ENCODE measurements around the gene CADPS2. TPM values are rescaled to one million over a fixed set of nuclear protein-coding genes. Genes with fewer than 3 reads are reported as not detected.
"Not testable (repeated sequence)": the region's sequence is repeated elsewhere in the genome, so short reads cannot be mapped to it uniquely, and the experiment has no call there.

CADPS2 gene
- total RNA-seq, 2 donors from 2014 or later: not detected

DNA sequence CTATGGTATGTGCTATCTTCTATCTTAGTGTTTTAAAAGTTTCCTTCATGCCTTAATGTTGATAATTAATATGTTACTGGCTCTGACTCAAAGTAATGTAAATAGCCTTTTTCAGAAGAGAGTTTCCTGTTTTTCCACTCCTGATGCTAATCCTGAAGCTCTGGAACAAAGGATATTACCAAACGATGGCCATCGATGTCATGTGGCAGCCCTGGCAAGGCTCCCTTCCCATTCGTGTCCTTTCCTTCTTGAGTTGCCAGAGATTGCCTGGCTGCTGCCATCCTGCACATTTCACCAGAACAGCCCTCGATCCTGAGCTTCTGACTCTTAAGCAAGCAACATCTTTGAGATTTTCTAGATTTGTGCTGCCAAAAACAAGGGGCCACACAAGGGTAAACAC lies 233.4 kb downstream of the CADPS2 start:
- no peaks in the 10 kb centered on the region for H3K27me3 Mint-ChIP-seq
- no peaks in the 10 kb centered on the region for H3K9me3 ChIP-seq (ENCODE audit: control insufficient read depth, low read length, poor library complexity, severe bottlenecking)
- DNase-seq (no peak), ATAC-seq (no peak)
- H3K36me3 Mint-ChIP-seq (ENCODE audit: low read depth): no peaks in the 10 kb centered on the region
- no peak overlapping the region for H3K4me3 Mint-ChIP-seq
- H3K27ac Mint-ChIP-seq: no peak overlapping the region
- no peaks in the 10 kb centered on the region for H3K4me1 Mint-ChIP-seq

DNA sequence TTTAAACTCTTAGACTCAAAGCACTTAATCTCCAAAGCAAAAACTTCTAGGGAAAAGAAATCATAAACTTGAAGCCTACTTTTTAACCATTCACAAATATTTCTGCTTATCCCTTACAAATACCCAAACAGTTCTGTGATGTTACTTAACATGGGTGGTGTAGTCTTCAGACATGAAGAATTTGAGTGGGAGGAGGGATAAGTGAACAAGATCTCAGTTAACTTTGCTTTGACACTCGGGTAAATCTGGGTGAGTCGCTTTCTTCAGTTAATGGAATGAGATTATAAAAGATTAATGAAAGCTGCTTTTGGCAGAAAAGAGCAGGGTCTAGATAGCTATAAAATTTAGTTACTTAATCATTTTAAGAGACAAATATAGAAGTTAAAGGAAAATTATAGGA lies 234.8 kb downstream of the CADPS2 start:
- no peak overlapping the region for H3K27ac Mint-ChIP-seq
- no peak for ATAC-seq
- H3K9me3 ChIP-seq (ENCODE audit: control insufficient read depth, low read length, poor library complexity, severe bottlenecking): no peaks in the 10 kb centered on the region
- H3K36me3 Mint-ChIP-seq (ENCODE audit: low read depth): no peaks in the 10 kb centered on the region
- no peaks in the 10 kb centered on the region for H3K27me3 Mint-ChIP-seq
- DNase-seq: no peak
- H3K4me3 Mint-ChIP-seq: no peak overlapping the region
- no peaks in the 10 kb centered on the region for H3K4me1 Mint-ChIP-seq

DNA sequence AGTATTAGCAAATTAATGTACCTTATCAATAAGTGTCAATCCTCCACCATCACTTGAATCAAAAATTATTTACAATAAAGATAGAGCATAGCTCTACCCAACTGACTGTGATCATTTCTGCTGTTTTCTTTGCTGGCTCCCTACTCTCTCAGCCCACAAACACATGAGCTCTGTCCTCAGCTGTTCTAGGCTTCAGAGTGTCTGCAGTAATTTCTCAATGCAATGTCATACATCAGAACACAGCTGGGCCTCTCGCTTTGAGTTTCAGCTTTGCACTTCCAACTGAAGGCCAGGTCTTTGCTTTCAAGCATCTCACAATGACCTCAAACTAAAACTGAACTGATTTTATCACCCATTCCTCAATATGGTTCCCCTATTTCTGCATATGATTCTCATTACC lies 243.0 kb downstream of the CADPS2 start:
- no peaks in the 10 kb centered on the region for H3K27me3 Mint-ChIP-seq
- no peak for ATAC-seq

DNA sequence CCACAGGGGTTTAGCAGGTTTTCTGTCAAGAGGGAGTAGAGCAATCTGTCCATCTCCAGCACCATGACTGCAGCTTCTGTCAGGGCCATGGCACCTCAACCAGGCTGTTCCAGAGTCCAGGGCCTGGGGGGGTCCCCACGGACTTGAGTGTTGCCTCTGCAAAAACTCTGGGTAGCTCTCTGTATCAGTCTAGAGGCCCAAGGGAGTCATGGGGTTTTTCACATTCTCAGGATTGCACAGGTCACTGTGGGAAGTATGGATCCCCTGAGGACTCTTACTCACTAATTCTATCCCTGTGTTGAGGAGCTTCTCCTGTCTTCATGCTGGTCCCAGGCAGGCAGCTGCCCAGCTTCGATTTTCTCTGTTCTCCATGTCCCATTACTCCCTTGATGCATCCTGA lies 247.8 kb downstream of the CADPS2 start:
- Mint-ChIP-seq H3K4me3 (no peak overlapping the region), H3K36me3 (ENCODE audit: low read depth) (no peaks in the 10 kb centered on the region), H3K27ac (no peak overlapping the region), H3K27me3 (no peaks in the 10 kb centered on the region), H3K4me1 (no peaks in the 10 kb centered on the region)
- no peak for ATAC-seq
- no peaks in the 10 kb centered on the region for H3K9me3 ChIP-seq (ENCODE audit: control insufficient read depth, low read length, poor library complexity, severe bottlenecking)
- no peak for DNase-seq

More for the DNA sequence above, 243.0 kb downstream of the CADPS2 start:
- Mint-ChIP-seq H3K4me1 (no peaks in the 10 kb centered on the region), H3K36me3 (ENCODE audit: low read depth) (no peaks in the 10 kb centered on the region), H3K27ac (no peak overlapping the region), H3K4me3 (no peak overlapping the region)
- no peaks in the 10 kb centered on the region for H3K9me3 ChIP-seq (ENCODE audit: control insufficient read depth, low read length, poor library complexity, severe bottlenecking)
- no peak for DNase-seq

DNA sequence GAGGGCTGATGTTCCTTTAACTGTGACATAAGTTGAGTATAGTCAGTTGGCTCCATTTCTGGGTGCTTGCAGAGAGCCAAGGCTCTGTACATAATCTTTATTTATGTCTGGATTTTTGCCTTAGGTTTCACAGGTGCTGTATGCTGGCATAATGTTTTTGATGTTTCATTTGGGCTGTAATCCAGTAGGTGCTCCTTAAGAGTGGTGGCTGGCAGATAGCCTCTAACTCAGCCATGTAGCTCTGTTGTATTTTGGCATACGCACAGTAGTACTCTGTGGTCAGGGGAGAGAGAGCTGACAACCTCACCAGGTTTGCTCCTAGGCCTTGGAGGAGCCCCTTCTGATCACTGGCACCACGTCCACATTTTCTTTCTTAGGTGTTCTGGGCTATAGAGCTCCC lies 248.5 kb downstream of the CADPS2 start:
- no peaks in the 10 kb centered on the region for H3K4me1 Mint-ChIP-seq
- no peaks in the 10 kb centered on the region for H3K36me3 Mint-ChIP-seq (ENCODE audit: low read depth)
- no peak overlapping the region for H3K27ac Mint-ChIP-seq
- H3K4me3 Mint-ChIP-seq: no peak overlapping the region
- H3K9me3 ChIP-seq (ENCODE audit: control insufficient read depth, low read length, poor library complexity, severe bottlenecking): no peaks in the 10 kb centered on the region
- DNase-seq (no peak), ATAC-seq (no peak)
- no peaks in the 10 kb centered on the region for H3K27me3 Mint-ChIP-seq

DNA sequence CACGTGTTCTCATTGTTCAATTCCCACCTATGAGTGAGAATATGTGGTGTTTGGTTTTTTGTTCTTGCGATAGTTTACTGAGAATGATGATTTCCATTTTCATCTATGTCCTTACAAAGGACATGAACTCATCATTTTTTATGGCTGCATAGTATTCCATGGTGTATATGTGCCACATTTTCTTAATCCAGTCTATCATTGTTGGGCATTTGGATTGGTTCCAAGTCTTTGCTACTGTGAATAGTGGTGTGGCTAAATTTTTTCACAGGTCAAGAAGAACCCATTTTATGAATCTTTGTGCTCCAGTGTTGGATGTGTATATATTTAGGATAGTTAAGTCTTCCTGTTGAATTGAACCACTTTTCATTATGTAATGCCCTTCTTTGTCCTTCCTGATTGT lies 250.8 kb downstream of the CADPS2 start:
- not testable (repeated sequence) for H3K27me3 Mint-ChIP-seq, H3K27ac Mint-ChIP-seq

DNA sequence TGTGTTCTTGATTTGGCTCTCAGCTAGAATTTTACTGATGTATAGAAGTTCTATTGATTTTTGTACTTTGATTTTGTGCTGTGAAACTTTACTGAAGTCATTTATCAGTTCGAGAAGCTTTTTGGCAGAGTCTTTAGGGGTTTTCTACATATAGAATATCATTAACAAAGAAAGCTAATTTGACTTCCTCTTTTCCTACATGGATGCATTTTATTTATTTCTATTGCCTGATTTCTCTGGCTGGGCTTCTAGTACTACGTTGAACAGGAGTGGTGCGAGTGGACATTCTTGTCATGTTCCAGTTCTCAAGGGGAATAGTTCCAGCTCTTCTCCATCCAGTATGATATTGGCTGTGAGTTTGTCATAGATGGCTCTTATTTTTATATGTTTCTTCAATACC lies 252.8 kb downstream of the CADPS2 start:
- Mint-ChIP-seq H3K4me3 (no peak overlapping the region), H3K27ac (no peak overlapping the region), H3K4me1 (no peaks in the 10 kb centered on the region), H3K27me3 (no peaks in the 10 kb centered on the region), H3K36me3 (ENCODE audit: low read depth) (no peaks in the 10 kb centered on the region)
- DNase-seq (no peak), ATAC-seq (no peak)
- no peaks in the 10 kb centered on the region for H3K9me3 ChIP-seq (ENCODE audit: control insufficient read depth, low read length, poor library complexity, severe bottlenecking)

More for the DNA sequence above, 250.8 kb downstream of the CADPS2 start:
- H3K9me3 ChIP-seq (ENCODE audit: control insufficient read depth, low read length, poor library complexity, severe bottlenecking); H3K36me3 Mint-ChIP-seq (ENCODE audit: low read depth); DNase-seq; H3K4me1 Mint-ChIP-seq; ATAC-seq; H3K4me3 Mint-ChIP-seq: not testable (repeated sequence)

DNA sequence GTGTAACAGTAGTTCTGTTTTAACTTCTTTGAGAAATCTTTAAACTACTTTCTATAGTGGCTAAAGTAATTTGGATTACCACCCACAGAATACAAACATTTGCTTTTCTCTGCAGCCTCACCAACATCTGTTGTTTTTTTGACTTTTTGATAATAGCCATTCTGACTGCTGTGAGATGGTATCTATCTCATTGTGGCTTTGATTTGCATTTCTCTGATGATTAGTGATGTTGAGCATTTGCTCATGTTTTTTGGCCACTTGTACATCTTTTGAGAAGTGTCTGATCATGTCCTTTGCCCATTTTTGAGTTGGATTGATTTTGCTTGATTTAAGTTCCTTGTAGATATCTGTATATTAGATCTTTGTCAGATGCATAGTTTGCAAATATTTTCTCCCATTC lies 254.0 kb downstream of the CADPS2 start:
- no peaks in the 10 kb centered on the region for H3K27me3 Mint-ChIP-seq
- H3K4me3 Mint-ChIP-seq: no peak overlapping the region
- no peak for ATAC-seq
- H3K36me3 Mint-ChIP-seq (ENCODE audit: low read depth): no peaks in the 10 kb centered on the region
- H3K27ac Mint-ChIP-seq: no peak overlapping the region
- no peak for DNase-seq
- H3K4me1 Mint-ChIP-seq: no peaks in the 10 kb centered on the region
- H3K9me3 ChIP-seq (ENCODE audit: control insufficient read depth, low read length, poor library complexity, severe bottlenecking): no peaks in the 10 kb centered on the region

DNA sequence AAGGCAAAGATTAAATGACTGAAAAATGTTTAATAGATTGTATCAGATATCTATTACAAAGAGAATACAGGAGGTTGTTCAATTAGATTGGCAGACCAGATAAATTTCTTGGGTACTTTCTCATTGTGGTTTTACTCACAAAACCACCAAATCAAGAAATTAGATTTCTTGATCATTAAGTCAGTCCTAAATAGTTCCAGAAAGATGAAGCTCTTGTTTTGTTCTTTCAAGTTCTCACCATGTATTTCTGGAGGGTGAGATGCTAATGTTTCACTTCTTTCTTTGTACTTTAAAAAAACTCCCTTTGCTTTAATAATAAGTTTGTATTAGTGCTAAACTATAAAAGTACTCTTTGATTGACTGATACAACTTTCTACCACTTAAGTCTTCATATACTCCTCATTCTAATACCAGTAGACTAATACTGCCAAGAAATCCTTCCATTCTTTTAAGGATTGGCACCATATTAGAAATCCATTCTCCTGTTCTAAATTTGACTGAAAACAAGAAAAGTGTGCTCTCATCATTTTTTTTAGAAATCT lies 256.8 kb downstream of the CADPS2 start:
- Mint-ChIP-seq H3K4me1 (no peaks in the 10 kb centered on the region), H3K27me3 (no peaks in the 10 kb centered on the region), H3K36me3 (ENCODE audit: low read depth) (no peaks in the 10 kb centered on the region), H3K27ac (no peak overlapping the region), H3K4me3 (no peak overlapping the region)
- ATAC-seq (no peak), DNase-seq (no peak)
- no peaks in the 10 kb centered on the region for H3K9me3 ChIP-seq (ENCODE audit: control insufficient read depth, low read length, poor library complexity, severe bottlenecking)

DNA sequence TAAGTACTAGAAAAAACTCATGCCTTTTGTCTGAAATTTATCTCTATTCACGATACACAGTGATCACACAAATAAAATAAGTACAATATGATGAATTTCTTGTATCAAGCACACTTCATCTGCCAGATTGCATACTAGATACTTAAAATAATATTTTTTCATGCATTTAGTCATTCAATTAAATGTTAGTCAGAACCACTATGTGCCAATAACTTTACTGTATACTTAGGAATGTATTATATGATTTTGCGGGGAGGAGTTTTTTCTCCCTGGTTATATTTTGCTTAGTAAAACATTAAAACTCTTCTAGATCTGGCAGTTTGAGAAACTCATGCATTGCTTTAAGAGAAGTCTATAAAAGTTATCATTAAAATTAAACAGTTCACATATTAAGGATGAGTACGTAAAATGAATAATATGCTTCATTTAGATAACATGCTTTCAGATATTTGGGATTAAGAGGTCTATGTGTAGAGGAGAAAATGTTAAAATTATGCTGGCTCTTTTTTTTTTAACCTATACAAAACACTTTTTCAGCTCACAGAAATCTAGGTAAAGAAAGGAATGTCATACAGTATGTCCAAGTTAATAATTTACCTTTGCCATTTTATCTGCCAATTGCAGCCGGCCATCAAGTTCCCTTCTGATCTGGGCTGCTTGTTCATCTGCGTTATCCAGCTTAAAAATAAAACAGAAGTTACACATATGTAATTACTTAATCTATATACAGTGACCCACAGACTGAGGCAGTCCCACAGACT lies 257.4 kb downstream of the CADPS2 start:
- no peak overlapping the region for H3K27ac Mint-ChIP-seq
- H3K9me3 ChIP-seq (ENCODE audit: control insufficient read depth, low read length, poor library complexity, severe bottlenecking): no peaks in the 10 kb centered on the region
- DNase-seq (no peak), ATAC-seq (no peak)
- no peaks in the 10 kb centered on the region for H3K4me1 Mint-ChIP-seq
- H3K4me3 Mint-ChIP-seq: no peak overlapping the region
- no peaks in the 10 kb centered on the region for H3K36me3 Mint-ChIP-seq (ENCODE audit: low read depth)
- H3K27me3 Mint-ChIP-seq: no peaks in the 10 kb centered on the region

DNA sequence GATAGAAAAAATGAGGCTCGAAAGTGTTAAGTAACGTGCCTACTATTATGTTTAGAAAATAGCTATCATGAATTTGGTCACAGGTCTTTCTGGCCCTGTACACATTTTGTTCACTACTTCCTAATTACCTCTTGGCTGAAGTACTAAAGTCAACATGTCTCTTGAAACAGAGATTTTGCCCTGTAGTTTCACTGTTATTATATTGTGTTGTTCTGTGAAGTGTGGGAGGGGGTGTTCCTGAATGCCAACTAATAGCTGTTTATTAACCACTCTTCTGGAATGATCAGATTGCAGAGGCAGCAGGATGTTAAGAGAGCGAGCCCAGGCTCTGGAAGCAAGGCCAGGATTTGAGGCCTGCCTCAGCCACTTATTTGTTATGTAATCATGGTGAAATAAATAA lies 259.5 kb downstream of the CADPS2 start:
- H3K27me3 Mint-ChIP-seq: no peaks in the 10 kb centered on the region
- no peaks in the 10 kb centered on the region for H3K9me3 ChIP-seq (ENCODE audit: control insufficient read depth, low read length, poor library complexity, severe bottlenecking)
- no peak overlapping the region for H3K4me3 Mint-ChIP-seq
- H3K36me3 Mint-ChIP-seq (ENCODE audit: low read depth): no peaks in the 10 kb centered on the region
- no peaks in the 10 kb centered on the region for H3K4me1 Mint-ChIP-seq
- H3K27ac Mint-ChIP-seq: no peak overlapping the region
- ATAC-seq (no peak), DNase-seq (no peak)

DNA sequence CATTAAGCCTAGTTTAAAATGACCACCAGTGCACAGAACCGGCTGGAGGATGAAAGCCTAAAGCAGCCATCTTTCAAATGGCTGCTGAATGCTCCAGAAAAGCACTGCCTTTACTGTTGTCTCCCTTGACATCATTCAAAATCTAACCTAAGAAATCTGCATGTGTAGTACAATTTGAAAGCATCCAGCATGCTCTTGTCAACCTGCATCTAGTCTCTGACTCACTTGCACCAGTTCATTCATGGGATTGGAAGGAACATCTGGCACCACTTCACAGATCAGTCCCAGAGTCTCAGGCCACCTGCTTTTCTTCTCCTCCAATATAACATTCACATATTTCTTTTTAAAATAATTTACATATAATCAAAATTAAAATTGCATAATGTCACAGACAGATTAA lies 263.6 kb downstream of the CADPS2 start:
- Mint-ChIP-seq H3K4me3 (no peak overlapping the region), H3K36me3 (ENCODE audit: low read depth) (no peaks in the 10 kb centered on the region), H3K4me1 (no peaks in the 10 kb centered on the region), H3K27me3 (no peaks in the 10 kb centered on the region), H3K27ac (no peak overlapping the region)
- no peaks in the 10 kb centered on the region for H3K9me3 ChIP-seq (ENCODE audit: control insufficient read depth, low read length, poor library complexity, severe bottlenecking)
- DNase-seq: no peak
- no peak for ATAC-seq

DNA sequence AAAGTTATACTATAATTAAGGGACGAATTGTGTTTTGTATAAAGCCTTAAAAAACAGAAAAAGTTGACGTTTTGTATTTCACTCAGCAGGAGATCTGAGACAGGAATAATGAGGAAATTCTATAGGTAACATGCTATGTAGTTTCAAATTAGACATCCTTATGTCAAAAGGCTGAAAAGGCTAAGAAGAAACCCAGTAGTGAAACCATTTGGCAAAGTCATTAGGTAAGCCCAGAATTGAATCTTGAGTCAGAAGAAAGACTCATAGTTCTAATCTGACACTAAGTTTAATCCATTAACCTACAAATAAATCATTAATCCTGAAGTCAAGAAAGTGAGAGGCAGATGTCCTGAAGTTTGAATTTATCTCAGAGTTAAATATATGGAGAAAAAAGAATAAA lies 266.6 kb downstream of the CADPS2 start:
- Mint-ChIP-seq H3K36me3 (ENCODE audit: low read depth) (no peaks in the 10 kb centered on the region), H3K4me1 (no peaks in the 10 kb centered on the region), H3K27me3 (no peaks in the 10 kb centered on the region), H3K4me3 (no peak overlapping the region), H3K27ac (no peak overlapping the region)
- no peak for DNase-seq
- no peak for ATAC-seq
- H3K9me3 ChIP-seq (ENCODE audit: control insufficient read depth, low read length, poor library complexity, severe bottlenecking): no peaks in the 10 kb centered on the region

DNA sequence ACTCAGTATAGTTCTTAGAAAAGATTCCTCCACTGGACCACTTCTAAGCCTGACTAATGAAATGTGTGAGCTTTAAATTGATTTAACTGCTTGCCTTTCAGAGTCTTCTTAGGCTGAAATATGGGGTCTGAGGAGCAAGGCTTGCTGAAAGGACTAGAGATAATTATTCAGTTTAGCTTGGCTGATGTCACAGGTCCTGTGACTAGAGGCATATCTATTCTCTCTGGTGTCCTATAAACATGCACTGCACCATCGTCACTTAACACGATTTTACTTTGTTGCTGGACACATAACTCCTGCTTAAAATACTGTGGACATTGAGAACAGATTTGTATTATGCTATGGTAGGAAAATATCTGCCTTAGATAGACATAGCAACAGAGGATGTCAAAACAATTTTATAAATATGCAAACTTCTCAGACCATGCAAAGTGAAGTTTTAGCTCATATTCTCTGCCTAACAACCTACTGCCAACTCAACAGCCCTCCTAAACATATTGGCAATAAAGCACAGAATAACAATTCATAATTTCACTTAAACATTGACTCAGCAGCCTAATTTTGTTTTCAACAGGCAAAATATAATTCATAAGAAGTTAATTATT lies 267.6 kb downstream of the CADPS2 start:
- H3K9me3 ChIP-seq (ENCODE audit: control insufficient read depth, low read length, poor library complexity, severe bottlenecking): no peaks in the 10 kb centered on the region
- Mint-ChIP-seq H3K4me3 (no peak overlapping the region), H3K27ac (no peak overlapping the region), H3K27me3 (no peaks in the 10 kb centered on the region), H3K36me3 (ENCODE audit: low read depth) (no peaks in the 10 kb centered on the region), H3K4me1 (no peaks in the 10 kb centered on the region)
- no peak for DNase-seq
- no peak for ATAC-seq
